Loucy (cell line): ENCODE data around the gene NELFB.

ENCODE experiments used
- H2AFZ ChIP-seq: fragments of 200-600 bp; sonication (generic); 2 replicates; pipeline ENCODE4 v1.6.0; 2016; ENCODE audit warnings: antibody characterized with exemption, mild to moderate bottlenecking, low read length, moderate library complexity
- H3F3A ChIP-seq: fragments of 200-600 bp; 2 replicates; pipeline ENCODE4 v1.6.0; 2016; ENCODE audit warnings: antibody characterized with exemption, low read depth, mild to moderate bottlenecking
- H3K27me3 ChIP-seq: fragments of 200-600 bp; sonication (generic); 2 replicates; pipeline ENCODE4 v1.6.1; 2014; ENCODE audit warnings: low read length, mild to moderate bottlenecking; ENCODE audit not compliant: insufficient read depth, poor library complexity, severe bottlenecking
- H3K36me3 ChIP-seq: fragments of 200-600 bp; sonication (generic); 2 replicates; pipeline ENCODE4 v1.6.1; 2016; ENCODE audit warnings: low read length; ENCODE audit not compliant: insufficient read depth
- H3K4me1 ChIP-seq: fragments of 200-600 bp; sonication (generic); 2 replicates; pipeline ENCODE4 v1.5.1; 2014; ENCODE audit warnings: low read length, mild to moderate bottlenecking; ENCODE audit not compliant: insufficient read depth, poor library complexity, severe bottlenecking
- H3K4me2 ChIP-seq: fragments of 200-600 bp; sonication (generic); 2 replicates; pipeline ENCODE4 v1.6.0; 2014; ENCODE audit warnings: antibody characterized with exemption, low read length, low read depth, mild to moderate bottlenecking; ENCODE audit not compliant: poor library complexity, severe bottlenecking
- H3K4me3 ChIP-seq: fragments of 200-600 bp; sonication (generic); 2 replicates; pipeline ENCODE4 v1.5.1; 2014; ENCODE audit warnings: low read length, mild to moderate bottlenecking, mixed read lengths; ENCODE audit not compliant: poor library complexity, severe bottlenecking
- H3K79me2 ChIP-seq: fragments of 200-600 bp; sonication (generic); 2 replicates; pipeline ENCODE4 v1.6.1; 2014; ENCODE audit warnings: low read length; ENCODE audit not compliant: insufficient read depth
- H3K9ac ChIP-seq: fragments of 200-600 bp; sonication (generic); 2 replicates; pipeline ENCODE4 v1.6.0; 2014; ENCODE audit warnings: mild to moderate bottlenecking, low read depth, low read length, moderate library complexity; ENCODE audit not compliant: poor library complexity, severe bottlenecking
- H3K9me2 ChIP-seq: fragments of 200-600 bp; sonication (generic); replicated peaks from 2 replicates; pipeline ENCODE4 v1.6.1; 2016; ENCODE audit warnings: low read depth, low read length, mixed read lengths
- H3K9me3 ChIP-seq: fragments of 200-600 bp; sonication (generic); 2 replicates; pipeline ENCODE4 v1.6.1; 2014; ENCODE audit warnings: mild to moderate bottlenecking, antibody characterized with exemption, low read length, low read depth; ENCODE audit not compliant: insufficient read depth
- H4K20me1 ChIP-seq: fragments of 200-600 bp; sonication (generic); 2 replicates; pipeline ENCODE4 v1.6.0; 2014; ENCODE audit warnings: antibody characterized with exemption, low read length, mild to moderate bottlenecking; ENCODE audit not compliant: insufficient read depth, poor library complexity, severe bottlenecking
- CTCF ChIP-seq: fragments of 200-600 bp; sonication (generic); conservative IDR thresholded peaks from 2 replicates; pipeline ENCODE4 v1.5.1; 2014; ENCODE audit warnings: mild to moderate bottlenecking, antibody characterized with exemption, low read length
- EZH2phosphoT487 ChIP-seq: fragments of 200-600 bp; IDR thresholded peaks from 2 replicates; pipeline ENCODE4 v1.6.1; 2018; ENCODE audit warnings: antibody characterized with exemption, mild to moderate bottlenecking, moderate library complexity, borderline replicate concordance

NELFB gene

DNA sequence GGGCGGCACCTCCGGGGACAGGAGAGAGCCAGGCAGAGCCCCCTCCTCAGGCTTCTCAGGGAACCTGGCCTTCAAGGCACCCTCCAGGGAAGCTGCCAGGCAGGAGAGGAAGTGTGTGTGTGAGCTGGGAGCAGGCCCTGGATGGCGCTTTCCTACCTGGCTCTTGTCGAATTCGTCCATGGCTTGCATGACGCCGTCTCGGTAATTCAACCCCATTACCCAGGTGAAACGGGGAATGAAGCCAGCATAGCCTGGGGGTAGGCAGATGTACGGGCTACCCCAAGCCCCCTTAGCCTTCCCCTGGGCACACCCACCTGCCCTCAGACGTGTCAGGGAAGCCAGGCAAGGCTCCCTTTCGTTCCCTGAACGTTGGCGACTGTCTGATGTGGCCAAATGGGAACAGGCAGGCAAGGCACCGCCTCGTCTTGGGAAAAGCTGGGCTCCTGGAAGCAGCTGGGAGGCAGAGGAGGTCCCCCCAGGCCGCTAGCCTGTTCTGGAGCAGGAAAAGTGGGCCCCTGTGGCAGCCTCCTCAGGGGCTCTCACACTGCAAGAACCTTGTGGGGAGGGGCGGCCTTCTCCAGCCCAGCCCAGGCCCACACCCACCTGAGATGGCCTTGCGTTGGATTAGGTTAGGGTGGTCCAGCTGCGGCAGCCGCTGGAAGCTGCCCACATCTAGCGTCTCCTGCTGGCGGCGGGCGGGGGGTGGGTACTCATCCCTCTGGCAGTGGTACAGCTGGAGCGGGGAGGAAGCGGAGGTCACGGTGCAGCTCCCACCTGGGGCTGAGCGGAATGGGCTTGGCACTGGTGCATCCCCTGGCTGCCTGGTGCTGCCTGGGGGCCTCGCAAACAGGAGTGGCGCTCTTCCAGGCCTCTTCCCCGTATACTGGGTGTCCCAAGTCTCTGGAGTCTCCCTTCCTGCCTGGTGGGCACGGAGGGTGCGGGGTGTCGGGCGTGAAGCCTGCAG, 10.4 kb upstream of the NELFB start:
- H2AFZ ChIP-seq = no peak overlapping the region

GRCh38 chr9:137245450-137246421, 9.4 kb upstream of the NELFB start:
- Histone ChIP-seq H2AFZ (no peak overlapping the region), H3K4me2 (no peak overlapping the region), H3K9ac (no peak overlapping the region), H4K20me1 (peaks cover 24% of the 10 kb centered on the region), H3K27me3 (no peaks in the 10 kb centered on the region), H3F3A (no peaks in the 10 kb centered on the region), H3K36me3 (peaks cover 21% of the 10 kb centered on the region; the same call in 1 of the 2 replicates), H3K9me2 (no peaks in the 10 kb centered on the region), H3K9me3 (no peaks in the 10 kb centered on the region), H3K79me2 (peaks cover 26% of the 10 kb centered on the region), H3K4me3 (no peak overlapping the region), H3K4me1 (peaks cover 15% of the 10 kb centered on the region)
- TF ChIP-seq CTCF = no peak
- TF ChIP-seq EZH2phosphoT487 = no peak

More for the DNA sequence above, 10.4 kb upstream of the NELFB start:
- H3K9ac ChIP-seq = no peak overlapping the region
- H3K4me1 ChIP-seq = peaks cover 15% of the 10 kb centered on the region
- peaks cover 24% of the 10 kb centered on the region for H4K20me1 ChIP-seq
- peaks cover 21% of the 10 kb centered on the region; the same call in 1 of the 2 replicates for H3K36me3 ChIP-seq
- peaks cover 27% of the 10 kb centered on the region for H3K79me2 ChIP-seq
- no peaks in the 10 kb centered on the region for H3K9me3 ChIP-seq
- no peaks in the 10 kb centered on the region for H3K27me3 ChIP-seq
- H3K4me2 ChIP-seq = no peak overlapping the region
- no peaks in the 10 kb centered on the region for H3K9me2 ChIP-seq
- H3F3A ChIP-seq = 0 out of 2 replicates have a peak, but pooled peaks cover 6% of the 10 kb centered on the region
- no peak for TF ChIP-seq EZH2phosphoT487
- no peak for TF ChIP-seq CTCF
- no peak overlapping the region for H3K4me3 ChIP-seq

- Histone ChIP-seq H3K4me1 (peaks cover 15% of the 10 kb centered on the region), H3K79me2 (peaks cover 17% of the 10 kb centered on the region), H2AFZ (no peak overlapping the region), H3K9me3 (no peaks in the 10 kb centered on the region), H4K20me1 (peaks cover 17% of the 10 kb centered on the region), H3K27me3 (no peaks in the 10 kb centered on the region), H3K9ac (no peak overlapping the region), H3K36me3 (peaks cover 15% of the 10 kb centered on the region; the same call in 1 of the 2 replicates), H3F3A (no peaks in the 10 kb centered on the region), H3K4me3 (no peak overlapping the region), H3K9me2 (no peaks in the 10 kb centered on the region), H3K4me2 (no peak overlapping the region)
- TF ChIP-seq CTCF (no peak), EZH2phosphoT487 (no peak)
Measured at GRCh38 chr9:137247135-137247915, 7.8 kb upstream of the NELFB start.
